Kidney epithelial cell (primary cell): ENCODE data around the gene ZNF653. TPM values are rescaled to one million over a fixed set of nuclear protein-coding genes. Genes with fewer than 3 reads are reported as not detected.

Source experiments
- DNase-seq: peaks from one replicate; pipeline ENCODE4 v3.0.0-alpha.2; 2010; ENCODE audit warnings: low read depth
- H3K27me3 ChIP-seq: 2 replicates; pipeline ENCODE4 v1.6.0; 2011; ENCODE audit warnings: low read length; ENCODE audit not compliant: control insufficient read depth, insufficient read depth
- H3K36me3 ChIP-seq: 2 replicates; pipeline ENCODE4 v1.5.1; 2011; ENCODE audit warnings: low read length; ENCODE audit not compliant: control insufficient read depth, insufficient read depth
- H3K4me3 ChIP-seq: 2 replicates; pipeline ENCODE4 v1.5.1; 2011; ENCODE audit warnings: low read depth, mild to moderate bottlenecking, control low read depth, low read length
- total RNA-seq: library from RNA; depleted of rRNA; stranded (reverse); fragments of >200 nt; gene quantifications from 2 replicates; pipeline ENCODE4 v1.2.3, GENCODE V29; 2015
- TF ChIP-seq, protein P1 (sequence below): IDR thresholded peaks from 2 replicates; pipeline ENCODE4 v1.5.1; 2011; ENCODE audit warnings: mild to moderate bottlenecking, moderate library complexity, low read length, control low read depth, inconsistent platforms; ENCODE audit not compliant: insufficient read depth, poor library complexity, severe bottlenecking

The ZNF653 gene, protein sequence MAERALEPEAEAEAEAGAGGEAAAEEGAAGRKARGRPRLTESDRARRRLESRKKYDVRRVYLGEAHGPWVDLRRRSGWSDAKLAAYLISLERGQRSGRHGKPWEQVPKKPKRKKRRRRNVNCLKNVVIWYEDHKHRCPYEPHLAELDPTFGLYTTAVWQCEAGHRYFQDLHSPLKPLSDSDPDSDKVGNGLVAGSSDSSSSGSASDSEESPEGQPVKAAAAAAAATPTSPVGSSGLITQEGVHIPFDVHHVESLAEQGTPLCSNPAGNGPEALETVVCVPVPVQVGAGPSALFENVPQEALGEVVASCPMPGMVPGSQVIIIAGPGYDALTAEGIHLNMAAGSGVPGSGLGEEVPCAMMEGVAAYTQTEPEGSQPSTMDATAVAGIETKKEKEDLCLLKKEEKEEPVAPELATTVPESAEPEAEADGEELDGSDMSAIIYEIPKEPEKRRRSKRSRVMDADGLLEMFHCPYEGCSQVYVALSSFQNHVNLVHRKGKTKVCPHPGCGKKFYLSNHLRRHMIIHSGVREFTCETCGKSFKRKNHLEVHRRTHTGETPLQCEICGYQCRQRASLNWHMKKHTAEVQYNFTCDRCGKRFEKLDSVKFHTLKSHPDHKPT
- total RNA-seq = 6.6 and 20.5 TPM in 2 replicates

DNA sequence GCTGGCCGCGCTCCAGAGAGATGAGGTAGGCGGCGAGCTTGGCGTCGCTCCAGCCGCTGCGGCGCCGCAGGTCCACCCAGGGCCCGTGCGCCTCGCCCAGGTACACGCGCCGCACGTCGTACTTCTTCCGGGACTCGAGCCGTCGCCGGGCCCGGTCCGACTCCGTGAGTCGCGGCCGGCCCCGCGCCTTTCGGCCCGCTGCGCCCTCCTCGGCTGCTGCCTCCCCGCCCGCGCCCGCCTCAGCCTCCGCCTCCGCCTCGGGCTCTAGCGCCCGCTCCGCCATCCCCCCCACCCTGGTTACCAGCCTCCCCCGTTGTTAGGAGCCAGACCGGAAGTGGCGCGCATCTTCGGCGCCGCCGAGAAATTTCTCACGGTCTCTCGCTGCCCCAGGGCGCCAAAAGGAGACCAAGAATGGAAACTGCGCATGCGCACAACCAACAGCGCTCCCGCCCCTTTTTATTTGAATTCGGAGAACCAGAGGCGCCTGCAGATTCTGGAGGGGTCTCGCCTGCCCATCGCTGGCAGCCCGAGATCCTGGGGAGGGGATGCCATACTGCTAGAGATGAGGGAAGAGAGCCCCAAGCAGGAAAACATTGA lies at the start of gene ZNF653:
Gene ZNF653 (minus strand): TSS at position 336 of the 597 bp plus-strand sequence. CDS start 53 bp downstream, at position 283.
- TF ChIP-seq, protein P1, sequence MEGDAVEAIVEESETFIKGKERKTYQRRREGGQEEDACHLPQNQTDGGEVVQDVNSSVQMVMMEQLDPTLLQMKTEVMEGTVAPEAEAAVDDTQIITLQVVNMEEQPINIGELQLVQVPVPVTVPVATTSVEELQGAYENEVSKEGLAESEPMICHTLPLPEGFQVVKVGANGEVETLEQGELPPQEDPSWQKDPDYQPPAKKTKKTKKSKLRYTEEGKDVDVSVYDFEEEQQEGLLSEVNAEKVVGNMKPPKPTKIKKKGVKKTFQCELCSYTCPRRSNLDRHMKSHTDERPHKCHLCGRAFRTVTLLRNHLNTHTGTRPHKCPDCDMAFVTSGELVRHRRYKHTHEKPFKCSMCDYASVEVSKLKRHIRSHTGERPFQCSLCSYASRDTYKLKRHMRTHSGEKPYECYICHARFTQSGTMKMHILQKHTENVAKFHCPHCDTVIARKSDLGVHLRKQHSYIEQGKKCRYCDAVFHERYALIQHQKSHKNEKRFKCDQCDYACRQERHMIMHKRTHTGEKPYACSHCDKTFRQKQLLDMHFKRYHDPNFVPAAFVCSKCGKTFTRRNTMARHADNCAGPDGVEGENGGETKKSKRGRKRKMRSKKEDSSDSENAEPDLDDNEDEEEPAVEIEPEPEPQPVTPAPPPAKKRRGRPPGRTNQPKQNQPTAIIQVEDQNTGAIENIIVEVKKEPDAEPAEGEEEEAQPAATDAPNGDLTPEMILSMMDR = no peak
- no peaks in the 10 kb centered on the region for H3K36me3 ChIP-seq
- H3K4me3 ChIP-seq = peak within 1 kb of the TSS; percentile 82
- H3K27me3 ChIP-seq = no peaks in the 10 kb centered on the region
- DNase-seq = no peak

DNA sequence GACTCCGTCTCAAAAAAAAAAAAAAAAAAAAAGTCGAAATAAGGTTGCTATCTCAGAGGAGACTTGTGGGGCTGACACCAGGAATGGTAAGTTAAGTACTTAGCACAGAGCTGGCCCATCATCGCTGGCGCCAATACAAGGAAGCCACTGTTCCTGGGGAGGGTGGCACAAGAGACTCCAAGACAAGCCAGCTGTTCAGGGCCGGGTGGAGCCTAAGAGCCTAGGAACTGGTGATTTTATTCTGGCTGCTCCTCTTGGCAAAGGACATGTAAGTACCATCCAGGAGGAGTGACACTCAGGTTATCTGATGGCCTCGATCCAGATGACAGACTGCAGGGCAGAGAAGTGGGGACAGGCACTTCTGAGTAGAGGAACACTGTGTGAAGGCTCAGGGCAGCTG lies 49.6 kb upstream of the ZNF653 start:
- H3K27me3 ChIP-seq = no peaks in the 10 kb centered on the region
- no peak for DNase-seq
- TF ChIP-seq, protein P1 = no peak
- H3K4me3 ChIP-seq = no peak overlapping the region
- H3K36me3 ChIP-seq = peaks cover 1% of the 10 kb centered on the region

DNA sequence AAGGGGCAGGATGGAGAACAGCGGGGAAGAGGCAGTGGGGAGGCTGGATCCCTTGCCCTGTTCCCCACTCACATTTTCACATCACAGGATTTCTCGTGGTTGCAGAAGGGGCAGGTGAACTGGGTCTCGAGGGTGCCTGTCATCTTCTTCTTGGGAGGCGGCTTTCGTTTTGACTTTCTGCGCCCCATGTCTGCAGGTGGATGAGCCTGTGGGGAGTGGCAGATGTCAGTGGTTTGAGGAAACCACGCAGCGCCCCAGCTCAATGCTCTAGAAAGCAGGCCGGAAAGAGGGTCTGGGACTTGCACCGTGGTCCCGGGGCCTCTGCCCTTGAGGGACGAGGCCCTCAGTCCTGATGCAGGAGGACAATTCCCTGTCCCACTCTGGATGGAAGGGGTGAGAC lies 48.5 kb upstream of the ZNF653 start:
- TF ChIP-seq, protein P1 = no peak
- Histone ChIP-seq H3K4me3 (no peak overlapping the region), H3K27me3 (no peaks in the 10 kb centered on the region), H3K36me3 (peaks cover 1% of the 10 kb centered on the region)
- no peak for DNase-seq

DNA sequence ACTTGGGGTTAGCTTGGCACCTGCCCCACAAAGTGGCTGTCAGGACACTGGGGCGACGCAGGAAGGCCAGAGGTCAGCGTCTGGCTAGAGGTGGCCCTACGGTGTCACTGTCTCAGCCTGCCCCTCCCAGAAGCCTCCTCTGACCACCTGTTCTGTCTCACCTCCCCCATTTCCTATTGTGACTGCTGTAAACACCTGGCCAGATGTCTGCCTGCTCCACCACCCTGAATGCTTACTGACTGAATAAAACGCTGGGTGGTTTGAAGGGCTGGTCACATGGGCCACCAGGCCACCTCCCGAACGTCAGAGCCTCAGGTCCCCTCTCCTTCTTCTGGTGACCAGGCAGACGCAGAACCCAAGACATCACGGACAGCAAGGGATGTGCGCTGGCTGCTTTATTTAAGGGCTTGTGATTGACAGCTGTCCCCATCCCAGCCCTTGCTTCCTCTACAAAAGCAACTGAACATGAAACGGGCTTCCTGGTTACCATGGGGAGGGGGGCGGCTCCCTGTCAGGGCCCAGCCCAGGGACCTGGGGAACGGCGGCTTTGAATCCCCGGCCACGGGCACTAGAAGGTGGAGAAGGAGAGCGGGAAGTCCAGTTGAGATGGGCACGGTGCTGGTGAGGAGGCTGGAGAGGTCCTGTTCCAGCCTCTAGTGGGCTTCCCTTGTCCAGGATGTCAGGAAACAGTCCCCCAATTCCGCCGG lies 47.2 kb upstream of the ZNF653 start:
- H3K36me3 ChIP-seq = peaks cover 1% of the 10 kb centered on the region
- no peak overlapping the region for H3K4me3 ChIP-seq
- no peak for DNase-seq
- TF ChIP-seq, protein P1 = no peak
- no peaks in the 10 kb centered on the region for H3K27me3 ChIP-seq

DNA sequence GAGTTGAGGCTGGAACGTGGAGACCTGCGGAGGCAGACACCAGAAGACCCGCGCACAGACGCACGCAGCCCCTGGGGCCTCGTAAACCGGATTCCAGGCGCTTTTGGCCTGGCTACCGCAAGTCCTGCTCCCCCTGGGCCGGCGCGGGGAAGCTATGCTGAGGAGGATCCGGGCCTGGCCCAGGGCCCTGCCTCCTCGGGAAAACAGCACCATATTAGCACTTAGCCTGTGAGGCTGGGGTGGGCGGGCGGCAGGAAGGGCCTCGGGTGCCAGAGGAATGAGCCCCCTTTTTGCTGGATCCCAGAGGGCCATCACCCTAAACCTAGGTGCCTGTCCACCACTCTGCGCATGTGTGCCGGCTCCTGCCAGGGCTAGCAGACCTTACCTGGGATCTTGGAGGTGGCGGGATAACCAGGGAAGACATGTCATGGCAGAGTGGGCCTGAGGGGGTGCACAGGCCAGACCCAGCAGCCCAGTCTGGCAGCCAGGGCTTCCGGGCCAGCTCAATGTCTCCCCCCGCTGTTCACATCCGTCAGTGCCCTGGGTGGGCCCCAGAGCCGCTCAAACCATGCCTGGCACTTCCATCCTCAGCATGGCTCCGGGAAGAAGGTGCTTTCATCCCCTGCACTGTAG lies 46.1 kb upstream of the ZNF653 start:
- no peak overlapping the region for H3K4me3 ChIP-seq
- H3K36me3 ChIP-seq = peaks cover 1% of the 10 kb centered on the region
- TF ChIP-seq, protein P1 = no peak
- H3K27me3 ChIP-seq = no peaks in the 10 kb centered on the region
- DNase-seq = no peak
